GM21786 (cell line): ENCODE data around the gene EPB41L2.
"Not testable (repeated sequence)": the region's sequence is repeated elsewhere in the genome, so short reads cannot be mapped to it uniquely, and the experiment has no call there.

ENCODE experiments used
- ATAC-seq: cut with Tn5 transposase; IDR thresholded peaks from one replicate; pipeline ENCODE4 v1.9.1; 2021; ENCODE audit not compliant: unreplicated experiment

The EPB41L2 gene

GRCh38 chr6:130815200-130816071 is 247.6 kb downstream of the EPB41L2 start:
- ATAC-seq: no peak

DNA sequence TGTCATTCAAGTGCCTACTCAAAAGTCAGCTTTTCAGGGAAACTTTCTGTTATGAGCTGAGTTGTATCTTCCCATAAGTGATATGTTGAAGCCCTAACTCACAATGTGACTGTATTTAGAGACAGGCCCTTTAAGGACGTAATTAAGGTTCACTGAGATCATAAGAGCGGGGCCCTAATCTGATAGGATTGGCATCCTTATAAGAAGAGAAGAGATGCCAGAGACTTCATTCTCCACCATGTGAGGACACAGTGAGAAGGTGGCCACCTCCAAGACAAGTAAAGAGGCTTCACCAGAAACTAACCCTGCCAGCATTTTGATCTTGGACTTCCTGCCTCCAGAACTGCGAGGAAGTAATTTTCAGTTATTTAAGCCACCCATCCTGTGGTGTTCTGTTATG is 248.5 kb downstream of the EPB41L2 start:
- no peak for ATAC-seq

- no peak for ATAC-seq
Observed at GRCh38 chr6:130811932-130812331, 251.1 kb downstream of the EPB41L2 start.

DNA sequence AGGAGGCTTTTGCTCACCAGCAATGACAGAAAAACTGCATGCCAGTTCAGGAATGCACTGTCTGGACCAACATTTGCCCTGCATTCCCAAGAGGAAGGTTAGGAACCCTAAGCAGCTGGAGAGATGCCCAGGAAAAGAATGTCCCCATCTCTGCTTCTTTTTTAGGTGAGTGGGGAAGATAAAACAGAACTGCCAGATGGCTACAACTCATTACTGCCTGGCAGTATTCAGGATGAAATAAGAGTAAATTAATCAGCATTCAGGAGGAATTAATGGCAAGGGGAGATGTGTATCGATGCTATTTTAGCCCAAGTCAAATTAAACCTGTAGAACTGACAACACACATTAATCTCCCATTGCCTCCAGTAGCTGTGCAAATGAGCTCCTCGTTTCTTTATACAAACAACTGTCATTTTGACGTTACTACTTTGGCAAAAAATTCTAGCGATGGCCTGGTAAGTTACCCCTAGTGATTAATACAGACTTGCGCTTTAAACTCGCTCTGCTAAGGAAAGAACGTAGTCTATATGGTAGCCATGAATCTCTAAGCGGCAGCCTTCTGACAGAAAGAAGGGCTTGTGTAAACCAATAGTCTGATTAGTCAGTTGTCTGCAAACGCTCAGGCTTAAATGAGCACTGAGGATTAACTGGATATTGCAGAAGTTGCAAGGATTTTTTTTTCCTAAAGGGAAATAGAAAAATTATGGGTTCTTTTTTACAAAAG is 252.6 kb downstream of the EPB41L2 start:
- no peak for ATAC-seq

DNA sequence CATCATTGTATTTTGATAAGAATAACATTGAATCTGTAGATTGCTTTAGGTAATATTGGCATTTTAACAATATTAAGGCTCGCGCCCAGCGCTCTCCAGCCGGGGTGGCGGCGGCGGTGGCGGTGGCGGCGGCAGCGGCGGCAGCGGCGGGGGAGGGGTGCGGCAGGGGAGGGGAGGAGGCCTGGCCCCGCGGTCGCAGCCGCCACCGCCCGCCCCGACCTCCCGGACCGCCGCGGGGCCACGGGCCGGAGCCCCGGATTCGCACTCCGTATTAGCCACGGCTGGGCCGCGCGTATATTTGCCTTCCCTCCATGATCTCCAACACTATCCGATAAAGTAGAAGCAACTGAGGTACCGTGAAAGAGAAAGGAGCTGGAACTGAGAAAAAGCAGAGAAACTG is 261.7 kb downstream of the EPB41L2 start:
- not testable (repeated sequence) for ATAC-seq

DNA sequence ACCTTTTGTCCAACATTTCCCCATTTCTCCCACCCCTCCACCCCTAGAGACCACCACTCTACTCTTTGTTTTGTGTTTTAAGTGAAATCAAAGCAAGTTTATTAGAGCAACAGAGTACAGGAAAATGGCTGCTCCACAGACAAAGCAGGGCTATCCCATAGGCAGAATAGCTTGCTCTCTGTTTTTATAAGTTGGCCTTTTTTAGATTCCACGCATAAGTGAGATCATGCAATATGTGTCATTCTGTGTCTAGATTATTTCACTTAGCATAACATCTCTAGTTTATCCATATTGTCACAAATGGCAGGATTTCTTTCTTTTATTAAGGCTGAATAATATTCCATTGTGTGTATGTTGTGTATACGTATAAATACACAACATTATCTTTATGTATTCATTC is 266.0 kb downstream of the EPB41L2 start:
- no peak for ATAC-seq

DNA sequence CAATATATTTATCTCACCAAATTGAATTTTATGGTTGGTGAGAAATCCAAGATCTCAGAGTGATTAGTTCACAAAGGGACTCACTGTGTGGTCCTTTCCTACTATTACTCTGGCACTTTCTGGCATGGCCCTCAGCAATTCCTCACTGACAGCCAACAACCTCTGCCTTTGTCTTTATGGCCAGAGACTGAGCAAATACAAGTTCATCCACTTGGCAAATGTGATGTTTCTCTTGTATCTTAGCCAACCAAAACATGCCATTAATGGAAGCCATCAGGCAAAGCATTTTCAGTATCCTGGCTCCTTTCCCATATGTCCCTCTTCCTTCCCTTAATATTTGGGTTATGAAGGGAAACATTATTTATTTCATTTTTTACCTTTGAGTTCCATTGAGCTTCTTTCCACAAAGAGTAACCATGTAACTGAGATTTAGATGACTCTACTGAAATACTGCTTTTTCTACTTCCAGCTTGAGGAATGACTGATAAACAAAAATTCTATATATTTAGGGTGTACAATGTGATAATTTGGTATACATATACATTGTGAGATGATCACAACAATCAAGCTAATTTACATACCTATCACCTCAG is 266.6 kb downstream of the EPB41L2 start:
- ATAC-seq: no peak

- no peak for ATAC-seq
Observed at GRCh38 chr6:130794738-130795137, 268.3 kb downstream of the EPB41L2 start.

DNA sequence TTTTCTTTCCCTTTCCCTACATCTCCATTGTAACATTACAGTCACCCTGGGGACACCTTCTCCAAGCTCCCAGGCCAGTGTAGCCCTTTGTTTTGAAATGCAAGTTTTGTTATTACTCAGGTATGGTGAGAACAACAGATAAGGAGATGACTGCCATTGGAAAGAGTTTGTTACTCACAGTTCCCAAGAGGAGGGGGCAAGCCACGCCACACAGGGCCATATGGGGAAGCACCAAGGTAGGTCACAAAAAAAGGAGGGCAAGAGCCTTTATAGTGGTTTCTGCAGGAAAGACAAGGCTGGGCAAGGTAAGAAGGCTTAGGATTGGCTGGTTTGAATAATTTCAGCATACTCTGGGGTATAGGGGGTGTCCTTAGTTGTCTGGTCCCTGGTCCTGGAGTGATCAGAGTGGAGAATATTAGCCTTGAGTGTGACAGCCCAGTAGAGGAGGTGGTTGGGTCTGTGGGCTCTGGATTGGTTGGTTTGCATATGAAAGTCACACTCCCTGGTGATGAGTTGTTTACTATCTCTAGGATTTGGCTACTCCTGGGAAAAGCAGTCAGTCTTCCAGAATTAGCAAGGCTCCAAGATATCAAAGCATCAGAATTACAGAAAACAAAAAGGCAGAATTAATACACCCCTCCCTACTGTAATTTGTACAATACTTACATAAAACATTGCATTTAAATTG is 268.9 kb downstream of the EPB41L2 start:
- no peak for ATAC-seq
